K562 (cell line): ENCODE data around the gene HAPLN2. TPM values are rescaled to one million over a fixed set of nuclear protein-coding genes. Genes with fewer than 3 reads are reported as not detected.

Experiments
- BRF1 ChIP-seq: IDR thresholded peaks from 3 replicates; pipeline ENCODE4 v1.6.1; 2011; ENCODE audit warnings: borderline replicate concordance, mild to moderate bottlenecking; ENCODE audit not compliant: insufficient read length; ENCODE audit errors: extremely low read depth
- CEBPG ChIP-seq, 3 experiments: fragments of 200-800 bp in 1 of 3; sonication (Bioruptor generic) in 1 of 3; sonication (generic) in 1 of 3; formaldehyde crosslinking in 1 of 3; IDR thresholded peaks in 2 of 3; conservative IDR thresholded peaks in 1 of 3; 2 replicates each; pipeline versions ENCODE4 v1.6.1 to v1.8.0; 2016 to 2022; ENCODE audit warnings: missing compliant biosample characterization in 2 of 3, missing genetic modification characterization in 2 of 3, mild to moderate bottlenecking in 1 of 3, missing genetic modification reagents in 1 of 3
- ETS2 ChIP-seq: IDR thresholded peaks from 2 replicates; pipeline ENCODE4 v1.6.1; 2016; ENCODE audit warnings: borderline replicate concordance, missing genetic modification characterization, mild to moderate bottlenecking, moderate library complexity, missing compliant biosample characterization; ENCODE audit not compliant: poor library complexity, severe bottlenecking
- HDAC8 ChIP-seq: fragments of 450-650 bp; IDR thresholded peaks from 2 replicates; pipeline ENCODE4 v1.6.1; 2016; ENCODE audit warnings: mild to moderate bottlenecking, missing genetic modification characterization, moderate library complexity, missing compliant biosample characterization
- HSF4 ChIP-seq: fragments of 250-450 bp; sonication (Bioruptor Pico); IDR thresholded peaks from 2 replicates; pipeline ENCODE4 v2.1.2; 2022; ENCODE audit warnings: mild to moderate bottlenecking, moderate library complexity, borderline replicate concordance
- IRF2 ChIP-seq: sonication (generic); formaldehyde crosslinking; IDR thresholded peaks from 2 replicates; pipeline ENCODE4 v1.8.1; 2022; ENCODE audit warnings: mild to moderate bottlenecking, missing genetic modification reagents
- MEF2A ChIP-seq: IDR thresholded peaks from 2 replicates; pipeline ENCODE4 v1.6.1; 2011; ENCODE audit warnings: low read depth, mild to moderate bottlenecking, low read length, moderate library complexity; ENCODE audit not compliant: control insufficient read depth
- RAD51 ChIP-seq: fragments of 450-650 bp; IDR thresholded peaks from 2 replicates; pipeline ENCODE4 v1.7.1; 2016; ENCODE audit warnings: low read depth, mild to moderate bottlenecking, borderline replicate concordance
- SIX5 ChIP-seq, 2 experiments: IDR thresholded peaks; 2 replicates each; pipeline ENCODE4 v1.6.1; 2011; ENCODE audit warnings: low read length in 2 of 2, borderline replicate concordance in 1 of 2, low read depth in 1 of 2, mild to moderate bottlenecking in 1 of 2, moderate library complexity in 1 of 2; ENCODE audit not compliant: insufficient read depth in 1 of 2
- ZFX ChIP-seq: sonication (generic); formaldehyde crosslinking; IDR thresholded peaks from 2 replicates; pipeline ENCODE4 v1.8.0; 2022; ENCODE audit warnings: mild to moderate bottlenecking, missing genetic modification reagents, moderate library complexity
- polyA plus RNA-seq, 8 experiments: library from polyadenylated mRNA; depleted of rRNA in 4 of 8; stranded (reverse) in 5 of 8; unstranded in 3 of 8; fragments of >200 nt; fragmentation: Nextera tagmentation in 2 of 8; fragmentation: Illumina TruSeq in 1 of 8; extraction: Ambion mirVana in 2 of 8; extraction: Trizol in 1 of 8; gene quantifications; 2 replicates each; pipeline versions ENCODE4 v1.2.1 to v1.2.3, GENCODE V29; 2011 to 2014; ENCODE audit warnings: inconsistent platforms in 1 of 8, missing spikeins in 1 of 8
- total RNA-seq, 7 experiments: library from RNA; depleted of rRNA in 6 of 7; stranded (reverse); fragments of >200 nt in 6 of 7; fragmentation: Illumina TruSeq in 2 of 7; extraction: Trizol in 2 of 7; gene quantifications; 2 replicates each; pipeline versions ENCODE4 v1.2.1 to v1.2.3, GENCODE V29; 2011 to 2021; ENCODE audit warnings: low replicate concordance in 1 of 7
- TF ChIP-seq, protein P1 (sequence below), 2 experiments: fragments of 450-650 bp; IDR thresholded peaks; 2 replicates each; pipeline ENCODE4 v1.6.1; 2016; ENCODE audit warnings: mild to moderate bottlenecking in 2 of 2, borderline replicate concordance in 1 of 2, low read depth in 1 of 2, moderate library complexity in 1 of 2
- TF ChIP-seq, protein P2 (sequence below): sonication (generic); formaldehyde crosslinking; IDR thresholded peaks from 2 replicates; pipeline ENCODE4 v1.8.0; 2022; ENCODE audit warnings: mild to moderate bottlenecking, low read depth, missing genetic modification reagents
- TF ChIP-seq, protein P3 (sequence below): sonication (generic); formaldehyde crosslinking; IDR thresholded peaks from 2 replicates; pipeline ENCODE4 v1.8.1; 2023; ENCODE audit warnings: mild to moderate bottlenecking, missing genetic modification reagents

Gene HAPLN2
- total and polyA plus RNA-seq, 9 of the 15 experiments (the other 6 are each of a cell fraction or from before 2014, with no cell fraction given) = 0.14 to 5.2 (median 3.8) TPM; not detected in 4

DNA sequence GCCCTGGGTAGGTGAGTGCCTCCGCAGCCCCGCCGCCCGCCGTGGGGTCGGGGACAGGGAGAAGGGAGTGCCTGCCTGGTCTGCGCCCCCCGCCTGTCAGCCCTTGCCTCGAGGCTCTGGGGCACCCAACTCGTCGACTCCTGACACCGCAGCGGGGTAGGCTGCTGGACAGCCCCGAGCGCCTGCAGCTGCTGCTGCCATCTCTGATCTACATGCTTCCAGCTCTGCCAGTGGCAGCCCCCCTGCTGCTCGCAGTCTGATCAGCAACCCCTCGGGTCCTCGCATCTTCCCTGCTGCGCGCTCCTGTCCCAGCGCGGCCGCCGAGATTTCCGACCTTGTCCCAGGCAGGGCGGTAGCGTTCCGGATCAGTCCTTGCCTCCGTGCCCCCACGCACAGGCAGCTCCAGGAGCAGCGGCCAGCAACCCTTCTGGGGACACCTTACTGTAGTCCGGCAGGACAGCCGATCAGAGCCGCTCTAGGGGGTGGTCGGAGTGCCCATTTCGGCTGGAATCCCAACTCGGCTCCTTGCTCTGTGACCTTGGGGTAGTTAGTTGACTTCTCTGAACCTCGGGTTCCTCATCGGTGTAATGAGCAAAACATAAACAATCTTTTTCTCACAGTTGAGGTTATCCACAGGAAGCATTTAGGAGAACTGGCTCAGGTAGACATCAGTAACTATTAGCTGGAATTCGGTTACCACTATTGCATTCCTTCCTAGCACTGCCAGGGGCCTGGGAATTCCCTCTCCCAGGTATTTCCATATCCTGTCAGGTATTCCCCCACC lies 23.2 kb downstream of the HAPLN2 start (continued):
- TF ChIP-seq, protein P1, sequence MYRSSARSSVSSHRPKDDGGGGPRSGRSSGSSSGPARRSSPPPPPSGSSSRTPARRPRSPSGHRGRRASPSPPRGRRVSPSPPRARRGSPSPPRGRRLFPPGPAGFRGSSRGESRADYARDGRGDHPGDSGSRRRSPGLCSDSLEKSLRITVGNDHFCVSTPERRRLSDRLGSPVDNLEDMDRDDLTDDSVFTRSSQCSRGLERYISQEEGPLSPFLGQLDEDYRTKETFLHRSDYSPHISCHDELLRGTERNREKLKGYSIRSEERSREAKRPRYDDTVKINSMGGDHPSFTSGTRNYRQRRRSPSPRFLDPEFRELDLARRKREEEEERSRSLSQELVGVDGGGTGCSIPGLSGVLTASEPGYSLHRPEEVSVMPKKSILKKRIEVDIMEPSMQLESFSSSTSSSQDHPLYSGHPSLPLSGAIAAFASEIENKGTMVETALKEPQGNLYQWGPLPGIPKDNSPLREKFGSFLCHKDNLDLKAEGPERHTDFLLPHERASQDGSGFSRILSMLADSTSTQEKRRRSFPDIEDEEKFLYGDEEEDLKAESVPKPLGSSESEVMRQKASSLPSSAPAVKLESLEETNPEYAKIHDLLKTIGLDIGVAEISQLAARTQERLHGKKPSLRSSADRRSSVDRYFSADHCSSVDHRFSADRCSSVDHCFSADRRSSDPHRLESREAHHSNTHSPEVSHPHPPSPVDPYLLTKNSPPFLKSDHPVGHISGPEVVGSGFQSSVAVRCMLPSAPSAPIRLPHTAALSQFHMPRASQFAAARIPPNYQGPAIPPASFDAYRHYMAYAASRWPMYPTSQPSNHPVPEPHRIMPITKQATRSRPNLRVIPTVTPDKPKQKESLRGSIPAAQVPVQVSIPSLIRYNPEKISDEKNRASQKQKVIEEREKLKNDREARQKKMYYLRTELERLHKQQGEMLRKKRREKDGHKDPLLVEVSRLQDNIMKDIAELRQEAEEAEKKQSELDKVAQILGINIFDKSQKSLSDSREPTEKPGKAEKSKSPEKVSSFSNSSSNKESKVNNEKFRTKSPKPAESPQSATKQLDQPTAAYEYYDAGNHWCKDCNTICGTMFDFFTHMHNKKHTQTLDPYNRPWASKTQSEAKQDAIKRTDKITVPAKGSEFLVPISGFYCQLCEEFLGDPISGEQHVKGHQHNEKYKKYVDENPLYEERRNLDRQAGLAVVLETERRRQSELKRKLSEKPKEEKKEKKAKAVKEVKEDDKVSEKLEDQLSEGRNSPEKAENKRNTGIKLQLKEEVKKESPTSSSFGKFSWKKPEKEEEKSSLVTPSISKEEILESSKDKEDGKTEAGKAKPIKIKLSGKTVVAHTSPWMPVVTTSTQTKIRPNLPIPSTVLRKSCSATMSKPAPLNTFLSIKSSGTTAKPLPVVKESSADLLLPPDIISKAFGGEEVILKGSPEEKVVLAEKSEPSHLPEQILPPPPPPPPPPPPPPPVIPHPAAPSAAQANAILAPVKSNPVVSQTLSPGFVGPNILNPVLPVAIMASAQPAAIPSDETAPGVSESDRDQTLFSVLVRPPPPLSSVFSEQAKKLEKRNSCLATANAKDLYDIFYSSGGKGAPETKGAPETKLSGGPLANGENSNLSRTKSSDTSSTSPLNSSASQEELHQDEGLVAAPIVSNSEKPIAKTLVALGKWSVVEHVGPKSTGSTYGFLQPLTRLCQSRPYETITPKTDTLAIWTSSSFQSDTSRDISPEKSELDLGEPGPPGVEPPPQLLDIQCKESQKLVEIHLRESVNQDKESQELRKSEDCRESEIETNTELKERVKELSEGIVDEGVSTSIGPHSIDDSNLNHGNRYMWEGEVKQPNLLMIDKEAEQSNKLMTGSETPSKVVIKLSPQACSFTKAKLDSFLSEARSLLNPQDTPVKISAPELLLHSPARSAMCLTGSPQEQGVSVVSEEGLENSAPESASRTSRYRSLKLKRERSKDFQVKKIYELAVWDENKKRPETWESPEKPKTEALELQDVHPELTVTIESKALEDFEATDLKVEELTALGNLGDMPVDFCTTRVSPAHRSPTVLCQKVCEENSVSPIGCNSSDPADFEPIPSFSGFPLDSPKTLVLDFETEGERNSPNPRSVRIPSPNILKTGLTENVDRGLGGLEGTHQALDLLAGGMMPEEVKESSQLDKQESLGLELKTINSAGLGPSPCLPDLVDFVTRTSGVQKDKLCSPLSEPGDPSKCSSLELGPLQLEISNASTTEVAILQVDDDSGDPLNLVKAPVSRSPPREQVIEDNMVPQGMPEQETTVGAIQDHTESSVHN (IDR thresholded peaks at IDR 0.05; ENCODE audit: borderline replicate concordance in 1 of 2, low read depth in 1 of 2) = no peak
- TF ChIP-seq ETS2 (tag) (no peak), IRF2 (CRISPR knock-in tag) (no peak), HDAC8 (tag) (no peak), BRF1 (no peak), HSF4 (no peak), SIX5 (IDR thresholded peaks at IDR 0.05; ENCODE audit: borderline replicate concordance in 1 of 2, insufficient read depth in 1 of 2, low read depth in 1 of 2, low read length in 2 of 2) (no peak), RAD51 (no peak), MEF2A (no peak), CEBPG (CRISPR knock-in tag; IDR thresholded peaks at IDR 0.05) (no peak), CEBPG (tag; conservative IDR thresholded peaks at IDR 0.05 in 1 of 2, IDR thresholded peaks at IDR 0.05 in 1 of 2) (no peak), ZFX (no peak)
- TF ChIP-seq, protein P2, sequence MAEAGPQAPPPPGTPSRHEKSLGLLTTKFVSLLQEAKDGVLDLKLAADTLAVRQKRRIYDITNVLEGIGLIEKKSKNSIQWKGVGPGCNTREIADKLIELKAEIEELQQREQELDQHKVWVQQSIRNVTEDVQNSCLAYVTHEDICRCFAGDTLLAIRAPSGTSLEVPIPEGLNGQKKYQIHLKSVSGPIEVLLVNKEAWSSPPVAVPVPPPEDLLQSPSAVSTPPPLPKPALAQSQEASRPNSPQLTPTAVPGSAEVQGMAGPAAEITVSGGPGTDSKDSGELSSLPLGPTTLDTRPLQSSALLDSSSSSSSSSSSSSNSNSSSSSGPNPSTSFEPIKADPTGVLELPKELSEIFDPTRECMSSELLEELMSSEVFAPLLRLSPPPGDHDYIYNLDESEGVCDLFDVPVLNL (CRISPR knock-in tag) = no peak
- TF ChIP-seq, protein P3, sequence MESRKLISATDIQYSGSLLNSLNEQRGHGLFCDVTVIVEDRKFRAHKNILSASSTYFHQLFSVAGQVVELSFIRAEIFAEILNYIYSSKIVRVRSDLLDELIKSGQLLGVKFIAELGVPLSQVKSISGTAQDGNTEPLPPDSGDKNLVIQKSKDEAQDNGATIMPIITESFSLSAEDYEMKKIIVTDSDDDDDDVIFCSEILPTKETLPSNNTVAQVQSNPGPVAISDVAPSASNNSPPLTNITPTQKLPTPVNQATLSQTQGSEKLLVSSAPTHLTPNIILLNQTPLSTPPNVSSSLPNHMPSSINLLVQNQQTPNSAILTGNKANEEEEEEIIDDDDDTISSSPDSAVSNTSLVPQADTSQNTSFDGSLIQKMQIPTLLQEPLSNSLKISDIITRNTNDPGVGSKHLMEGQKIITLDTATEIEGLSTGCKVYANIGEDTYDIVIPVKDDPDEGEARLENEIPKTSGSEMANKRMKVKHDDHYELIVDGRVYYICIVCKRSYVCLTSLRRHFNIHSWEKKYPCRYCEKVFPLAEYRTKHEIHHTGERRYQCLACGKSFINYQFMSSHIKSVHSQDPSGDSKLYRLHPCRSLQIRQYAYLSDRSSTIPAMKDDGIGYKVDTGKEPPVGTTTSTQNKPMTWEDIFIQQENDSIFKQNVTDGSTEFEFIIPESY = peak; percentile 59; the same call in 1 of the 2 replicates
